OCI-LY1 (cell line): ENCODE data around the gene ABCB6.

Experiments
- H2AFZ ChIP-seq: fragments of 200-600 bp; sonication (generic), shearing (Covaris generic); 2 replicates; pipeline ENCODE4 v1.6.0; 2014; ENCODE audit warnings: antibody characterized with exemption, mild to moderate bottlenecking, low read length
- H3F3A ChIP-seq: fragments of 200-600 bp; sonication (generic), shearing (Covaris generic); 2 replicates; pipeline ENCODE4 v1.6.0; 2014; ENCODE audit warnings: mild to moderate bottlenecking, antibody characterized with exemption, low read length, moderate library complexity; ENCODE audit not compliant: insufficient read depth
- H3K27ac ChIP-seq: fragments of 200-600 bp; sonication (generic); 2 replicates; pipeline ENCODE4 v1.5.1; 2014; ENCODE audit warnings: low read length, mixed run types, mild to moderate bottlenecking, low read depth; ENCODE audit not compliant: poor library complexity, severe bottlenecking
- H3K27me3 ChIP-seq: fragments of 200-600 bp; sonication (generic); 2 replicates; pipeline ENCODE4 v1.6.0; 2014; ENCODE audit warnings: antibody characterized with exemption, mild to moderate bottlenecking, low read length, moderate library complexity; ENCODE audit not compliant: insufficient read depth
- H3K36me3 ChIP-seq: fragments of 200-600 bp; sonication (generic); 2 replicates; pipeline ENCODE4 v1.6.1; 2014; ENCODE audit warnings: mild to moderate bottlenecking, antibody characterized with exemption, low read length, moderate library complexity, mixed read lengths; ENCODE audit not compliant: insufficient read depth
- H3K4me1 ChIP-seq: fragments of 200-600 bp; sonication (generic); 2 replicates; pipeline ENCODE4 v1.5.1; 2014; ENCODE audit warnings: mild to moderate bottlenecking, low read length, moderate library complexity; ENCODE audit not compliant: insufficient read depth, severe bottlenecking
- H3K4me2 ChIP-seq: fragments of 200-600 bp; sonication (generic), shearing (Covaris generic); 2 replicates; pipeline ENCODE4 v1.6.1; 2014; ENCODE audit warnings: low read length
- H3K4me3 ChIP-seq: fragments of 200-600 bp; sonication (generic); 2 replicates; pipeline ENCODE4 v1.5.1; 2014; ENCODE audit warnings: low read length, low read depth, mild to moderate bottlenecking, mixed read lengths; ENCODE audit not compliant: poor library complexity, severe bottlenecking
- H3K79me2 ChIP-seq: fragments of 200-600 bp; shearing (Covaris generic); 2 replicates; pipeline ENCODE4 v1.6.1; 2016; ENCODE audit warnings: mixed run types, low read length, mixed read lengths; ENCODE audit not compliant: insufficient read depth
- H3K9ac ChIP-seq: fragments of 200-600 bp; sonication (generic), shearing (Covaris generic); 2 replicates; pipeline ENCODE4 v1.6.1; 2014; ENCODE audit warnings: mild to moderate bottlenecking, low read length, mixed read lengths
- H3K9me2 ChIP-seq: fragments of 200-600 bp; sonication (generic), shearing (Covaris generic); 2 replicates; pipeline ENCODE4 v1.6.1; 2014; ENCODE audit warnings: low read depth, mild to moderate bottlenecking, low read length, mixed read lengths
- H3K9me3 ChIP-seq: fragments of 200-600 bp; shearing (Covaris generic); 2 replicates; pipeline ENCODE4 v1.6.1; 2014; ENCODE audit warnings: low read length, mixed read lengths
- H4K20me1 ChIP-seq: fragments of 200-600 bp; sonication (generic), shearing (Covaris generic); 2 replicates; pipeline ENCODE4 v1.6.0; 2016; ENCODE audit warnings: mild to moderate bottlenecking, low read length; ENCODE audit not compliant: insufficient read depth
- CTCF ChIP-seq: fragments of 200-600 bp; sonication (generic), shearing (Covaris generic); IDR thresholded peaks from 2 replicates; pipeline ENCODE4 v1.5.1; 2017; ENCODE audit warnings: mild to moderate bottlenecking, antibody characterized with exemption, low read length, moderate library complexity, mixed read lengths
- EZH2 ChIP-seq: fragments of 200-600 bp; sonication (generic), shearing (Covaris generic); IDR thresholded peaks from 2 replicates; pipeline ENCODE4 v1.8.0; 2017; ENCODE audit warnings: borderline replicate concordance, mixed run types, mild to moderate bottlenecking, antibody characterized with exemption, low read length, moderate library complexity, mixed read lengths

Gene ABCB6

DNA sequence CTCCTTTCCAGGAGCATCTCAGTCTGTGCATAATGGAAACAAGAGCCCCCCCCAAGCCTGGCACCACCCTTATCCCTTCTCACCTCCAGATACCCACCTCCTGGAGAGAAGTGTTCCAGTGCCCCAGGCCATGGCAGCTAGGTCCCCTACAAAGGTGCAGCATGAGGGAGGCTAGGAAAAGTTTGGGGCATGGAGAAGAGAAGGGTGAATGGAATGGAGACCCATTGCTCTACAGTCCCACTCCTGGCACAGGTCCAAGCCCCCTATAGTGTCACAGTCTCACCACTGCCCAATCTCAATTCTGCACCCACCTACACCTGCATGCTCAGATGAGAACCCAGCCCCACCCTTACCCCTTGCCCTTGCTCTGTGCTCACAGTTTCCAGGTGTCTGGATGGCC, 49.8 kb downstream of the ABCB6 start:
- H3K4me3 ChIP-seq, result no peak overlapping the region
- no peaks in the 10 kb centered on the region for H3K9me2 ChIP-seq
- H3K9me3 ChIP-seq, result no peaks in the 10 kb centered on the region
- H3F3A ChIP-seq, result no peaks in the 10 kb centered on the region
- no peak overlapping the region for H3K27ac ChIP-seq
- no peaks in the 10 kb centered on the region for H4K20me1 ChIP-seq
- no peaks in the 10 kb centered on the region for H3K27me3 ChIP-seq
- H3K9ac ChIP-seq, result no peak overlapping the region
- no peak overlapping the region for H2AFZ ChIP-seq
- H3K79me2 ChIP-seq, result no peaks in the 10 kb centered on the region
- no peak for TF ChIP-seq EZH2
- no peak for TF ChIP-seq CTCF
- peaks cover 19% of the 10 kb centered on the region; the same call in 1 of the 2 replicates for H3K36me3 ChIP-seq
- H3K4me2 ChIP-seq, result no peak overlapping the region
- no peaks in the 10 kb centered on the region for H3K4me1 ChIP-seq

DNA sequence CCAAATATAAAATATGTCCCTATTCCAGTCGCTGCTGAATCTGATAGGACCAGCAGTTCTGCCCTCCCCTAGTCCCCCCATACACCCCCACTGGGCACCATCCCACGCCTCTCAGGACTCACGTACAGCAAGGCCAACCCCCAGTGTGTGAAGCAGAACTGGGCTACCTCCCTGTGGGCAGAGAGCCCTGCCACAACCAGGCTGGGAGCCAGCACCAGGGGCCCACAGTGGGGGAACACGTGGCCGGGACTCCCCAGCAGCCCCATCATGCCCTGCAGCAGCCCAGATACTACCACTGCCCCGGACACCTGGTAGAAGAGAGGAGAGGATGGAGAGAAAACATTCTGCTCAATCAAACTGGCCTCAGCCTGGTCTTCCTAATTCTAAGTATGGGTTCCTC, 50.2 kb downstream of the ABCB6 start:
- H3K79me2 ChIP-seq, result no peaks in the 10 kb centered on the region
- H3K4me2 ChIP-seq, result no peak overlapping the region
- H3K4me1 ChIP-seq, result no peaks in the 10 kb centered on the region
- H3K9me2 ChIP-seq, result no peaks in the 10 kb centered on the region
- no peaks in the 10 kb centered on the region for H3F3A ChIP-seq
- no peaks in the 10 kb centered on the region for H3K27me3 ChIP-seq
- H4K20me1 ChIP-seq, result no peaks in the 10 kb centered on the region
- no peaks in the 10 kb centered on the region for H3K9me3 ChIP-seq
- TF ChIP-seq EZH2 (no peak), CTCF (no peak)
- H3K36me3 ChIP-seq, result peaks cover 15% of the 10 kb centered on the region; the same call in 1 of the 2 replicates
- H3K27ac ChIP-seq, result no peak overlapping the region
- no peak overlapping the region for H3K4me3 ChIP-seq
- no peak overlapping the region for H3K9ac ChIP-seq
- no peak overlapping the region for H2AFZ ChIP-seq

DNA sequence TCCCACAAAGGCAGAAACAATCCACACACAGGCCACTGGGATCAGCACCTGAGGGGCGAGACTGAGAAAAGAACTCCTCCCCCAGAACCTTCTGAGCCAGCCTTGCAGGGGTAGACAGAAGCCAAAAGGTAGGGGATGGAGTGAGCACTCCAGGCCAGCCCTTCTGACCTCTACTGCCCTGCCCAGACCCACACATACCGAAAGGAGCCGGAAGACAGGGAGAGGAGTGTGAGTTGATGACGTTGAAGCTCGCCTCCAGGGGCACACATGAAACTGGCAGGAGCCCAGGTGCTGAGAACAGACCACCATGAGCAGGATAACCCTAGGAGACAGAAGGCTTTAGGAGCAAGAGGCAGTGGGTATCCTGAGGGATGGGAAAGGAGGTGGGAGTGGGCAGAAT, 50.8 kb downstream of the ABCB6 start:
- H3K27me3 ChIP-seq, result no peaks in the 10 kb centered on the region
- H3F3A ChIP-seq, result no peaks in the 10 kb centered on the region
- peaks cover 15% of the 10 kb centered on the region; the same call in 1 of the 2 replicates for H3K36me3 ChIP-seq
- H3K27ac ChIP-seq, result no peak overlapping the region
- H3K9ac ChIP-seq, result no peak overlapping the region
- no peaks in the 10 kb centered on the region for H3K4me1 ChIP-seq
- no peak overlapping the region for H2AFZ ChIP-seq
- no peaks in the 10 kb centered on the region for H4K20me1 ChIP-seq
- H3K4me3 ChIP-seq, result no peak overlapping the region
- TF ChIP-seq EZH2 (no peak), CTCF (no peak)
- no peaks in the 10 kb centered on the region for H3K9me3 ChIP-seq
- H3K4me2 ChIP-seq, result no peak overlapping the region
- no peaks in the 10 kb centered on the region for H3K79me2 ChIP-seq
- H3K9me2 ChIP-seq, result no peaks in the 10 kb centered on the region
